Heart left ventricle (tissue), 16 donors: Measurements from ENCODE around the gene TEX55. TPM values are rescaled to one million over a fixed set of nuclear protein-coding genes. Genes with fewer than 3 reads are reported as not detected.
"Not testable (repeated sequence)": the region's sequence is repeated elsewhere in the genome, so short reads cannot be mapped to it uniquely, and the experiment has no call there.

Source experiments
- ATAC-seq, 4 donors: fragments of 200-7000 bp; cut with Tn5 transposase; one replicate each; pipeline ENCODE4 v1.9.1; 2020 to 2022; ENCODE audit warnings: moderate library complexity in 4 of 4, mild to moderate bottlenecking in 3 of 4, moderate number of reproducible peaks in 1 of 4
- DNase-seq, 5 donors: peaks; one replicate each; pipeline ENCODE4 v3.0.0-alpha.2; 2020
- H3K27ac ChIP-seq, 12 donors: fragments of 200-600 bp; sonication (generic) in 4 of 12; one replicate each; pipeline versions ENCODE4 v1.5.0 to v1.8.0; 2016 to 2022; ENCODE audit warnings: mild to moderate bottlenecking in 2 of 12
- H3K27me3 ChIP-seq, 9 donors: fragments of 200-600 bp; sonication (generic) in 2 of 9; one replicate each; pipeline versions ENCODE4 v1.5.1 to v1.8.0; 2016 to 2022; ENCODE audit warnings: mild to moderate bottlenecking in 3 of 9
- H3K36me3 ChIP-seq, 9 donors: fragments of 200-600 bp; sonication (generic) in 2 of 9; one replicate each; pipeline versions ENCODE4 v1.5.0 to v1.8.0; 2018 to 2022; ENCODE audit warnings: mild to moderate bottlenecking in 2 of 9
- H3K4me1 ChIP-seq, 12 donors: fragments of 200-600 bp; sonication (generic) in 4 of 12; one replicate each; pipeline versions ENCODE4 v1.5.0 to v1.8.0; 2016 to 2022; ENCODE audit warnings: mild to moderate bottlenecking in 3 of 12
- H3K4me3 ChIP-seq, 12 donors: fragments of 200-600 bp; sonication (generic) in 4 of 12; one replicate each; pipeline versions ENCODE4 v1.5.0 to v1.8.0; 2017 to 2022; ENCODE audit warnings: mild to moderate bottlenecking in 9 of 12, moderate library complexity in 4 of 12
- H3K9me3 ChIP-seq, 12 donors: fragments of 200-600 bp; sonication (generic) in 4 of 12; one replicate each; pipeline versions ENCODE4 v1.5.0 to v1.8.0; 2016 to 2022; ENCODE audit warnings: mild to moderate bottlenecking in 1 of 12
- CTCF ChIP-seq, 12 donors: fragments of 200-600 bp; sonication (generic) in 4 of 12; IDR thresholded peaks; one replicate each; pipeline versions ENCODE4 v1.5.0 to v1.8.0; 2018 to 2022; ENCODE audit warnings: antibody characterized with exemption in 12 of 12, mild to moderate bottlenecking in 5 of 12
- POLR2A ChIP-seq, 2 donors: fragments of 450-650 bp; IDR thresholded peaks; one replicate each; pipeline ENCODE4 v1.6.1; 2017; ENCODE audit warnings: antibody characterized with exemption in 2 of 2, mild to moderate bottlenecking in 2 of 2, moderate library complexity in 2 of 2
- WGBS, 4 donors: extraction: QIAGEN DNeasy Blood & Tissue Kit in 2 of 4; methylation state at CpG; one replicate each; pipeline versions ENCODE4 v1.1.5 to v1.1.7; 2013 to 2018; 5-methylcytosine and 5-hydroxymethylcytosine counted together
- intact Hi-C, 10 donors: fragments of 100-400 bp; cut with DNase I; formaldehyde crosslinking; loops; one replicate each; pipeline versions ENCODE4 v1.11.1 to v1.14.2; 2022
- polyA plus RNA-seq, 2 donors: library from polyadenylated mRNA; stranded (reverse); fragments of 200-250 nt; gene quantifications; one replicate each; pipeline ENCODE4 v1.2.3, GENCODE V29; 2013
- total RNA-seq, 9 donors: library from RNA; depleted of rRNA in 2 of 9; stranded (reverse); fragments of >200 nt in 2 of 9; fragmentation: NEBNext Ultra II Directional in 3 of 9; extraction: Animal tissue kit (Norgen Biotek cat#: 25700) in 3 of 9; gene quantifications; one replicate each; pipeline versions ENCODE4 v1.1.0 to v1.2.4, GENCODE V29; 2016 to 2023
- donor health status: ischemic (EF 13 %, LVEDD 7.1; RV severe dilation, severe dysfunction).
- donor health status: healthy with polysubstance abuse.
- donor health status: DM: no; HTN: yes; CAD: no.
- donor health status: DM: no; HTN: no; CAD: no.
- donor health status: ischemic (EF 25% LVEDD 6.9; RV normal size, moderate dysfunction).
- donor health status: ischemic (EF 25% LVEDD 5.7; RV mildly dilated, moderate dysfunction).
- donor health status: healthy.
- donor health status: DM: yes; HTN: yes; CAD: no.
- donor health status: ischemic (EF 35%, LVEDD 5.7; RV mildly dilated, moderate dysfunction).
- donor health status: nonischemic (EF 11% LVEDD 7.7; RV severe dilation, severe dysfunction).
- donor health status: DM: yes; HTN: yes; CAD: no.
- donor health status: PGD.
- donor health status: ischemic (EF 29% LVEDD 5.4; RV normal size, mild dysfunction).
- donor health status: nonischemic (EF 23%, LVEDD 6.1; RV moderate dilation, normal function).

The TEX55 gene
- total and polyA plus RNA-seq, 11 donors: not detected

DNA sequence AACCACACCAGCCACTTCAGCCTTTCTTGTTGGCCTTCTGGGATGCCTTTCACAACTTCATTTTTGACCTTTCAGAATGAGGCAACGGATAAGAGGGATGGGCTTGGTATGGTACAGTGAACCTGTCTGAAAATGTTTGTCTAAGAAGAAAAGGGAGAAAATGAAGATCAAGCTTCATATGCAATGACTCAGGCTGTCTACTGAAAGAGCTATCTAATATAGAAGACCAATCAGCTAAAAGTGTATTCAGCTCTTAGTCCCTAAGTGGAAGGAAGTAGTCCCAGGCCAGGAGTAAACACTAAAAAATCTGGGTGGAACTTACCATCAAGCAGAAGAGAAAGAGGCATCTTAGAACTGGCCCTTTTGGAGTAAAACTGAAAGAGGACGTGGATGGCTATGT lies 15.3 kb downstream of the TEX55 start:
- no peaks in the 10 kb centered on the region for H3K27me3 ChIP-seq
- H3K4me1 ChIP-seq: no peaks in the 10 kb centered on the region
- DNase-seq (no peak), ATAC-seq (no peak)
- no peaks in the 10 kb centered on the region for H3K36me3 ChIP-seq
- no peak overlapping the region for H3K4me3 ChIP-seq
- no peak overlapping the region for H3K27ac ChIP-seq
- WGBS, 4 donors: 71 to 85% (median 81%) methylated on average over 2 of the region's 2 CpGs
- intact Hi-C loops: no loop called here
- H3K9me3 ChIP-seq: peaks cover 0 to 8% (median 0%) of the 10 kb centered on the region in 12 donors
- TF ChIP-seq CTCF (IDR thresholded peaks at IDR 0.05) (no peak), POLR2A (IDR thresholded peaks at IDR 0.05) (no peak)

DNA sequence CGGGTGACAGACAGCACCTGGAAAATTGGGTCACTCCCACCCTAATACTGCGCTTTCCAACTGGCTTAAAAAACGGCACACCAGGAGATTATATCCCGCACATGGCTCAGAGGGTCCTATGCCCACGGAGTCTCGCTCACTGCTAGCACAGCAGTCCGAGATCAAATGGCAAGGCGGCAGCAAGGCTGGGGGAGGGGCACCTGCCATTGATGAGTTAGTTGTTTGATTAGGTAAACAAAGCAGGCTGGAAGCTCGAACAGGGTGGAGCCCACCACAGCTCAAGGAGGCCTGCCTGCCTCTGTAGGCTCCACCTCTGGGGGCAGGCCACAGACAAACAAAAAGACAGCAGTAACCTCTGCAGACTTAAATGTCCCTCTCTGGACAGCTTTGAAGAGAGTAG lies 18.8 kb downstream of the TEX55 start:
- H3K4me1 ChIP-seq, ATAC-seq, H3K36me3 ChIP-seq, H3K4me3 ChIP-seq, DNase-seq, H3K27ac ChIP-seq, H3K9me3 ChIP-seq, H3K27me3 ChIP-seq, intact Hi-C loops: not testable (repeated sequence)
- 80 to 93% (median 88%) methylated on average over 9 of the region's 9 CpGs for WGBS, 4 donors

DNA sequence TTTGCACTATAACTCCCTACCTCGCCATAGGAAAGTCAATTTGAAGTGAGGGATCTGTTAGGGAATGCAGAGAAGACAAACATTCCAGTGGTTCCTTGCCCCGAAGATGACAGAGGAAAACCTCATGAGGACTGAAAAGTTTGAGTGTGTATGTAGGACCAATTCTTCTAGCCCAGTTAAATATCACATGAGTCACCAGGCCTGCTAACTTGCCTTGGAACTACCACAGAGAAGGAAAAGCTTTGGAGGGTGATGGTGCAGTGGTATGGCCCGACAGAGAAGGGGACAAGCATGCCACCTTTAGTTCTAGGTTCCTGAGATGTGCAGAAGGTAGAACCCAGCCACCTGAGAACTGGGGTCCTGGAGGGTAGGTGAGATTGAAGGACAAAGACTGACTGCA lies 24.9 kb downstream of the TEX55 start:
- H3K9me3 ChIP-seq: no peaks in the 10 kb centered on the region
- intact Hi-C loops: no loop called here
- no peak for DNase-seq
- 83 to 91% (median 87%) methylated on average over 3 of the region's 3 CpGs for WGBS, 4 donors
- no peak overlapping the region for H3K27ac ChIP-seq
- TF ChIP-seq CTCF (IDR thresholded peaks at IDR 0.05) (no peak), POLR2A (IDR thresholded peaks at IDR 0.05) (no peak)
- no peaks in the 10 kb centered on the region for H3K4me1 ChIP-seq
- no peaks in the 10 kb centered on the region for H3K36me3 ChIP-seq
- no peak for ATAC-seq
- H3K4me3 ChIP-seq: no peak overlapping the region
- H3K27me3 ChIP-seq: peaks cover 0 to 2% (median 0%) of the 10 kb centered on the region in 9 donors

DNA sequence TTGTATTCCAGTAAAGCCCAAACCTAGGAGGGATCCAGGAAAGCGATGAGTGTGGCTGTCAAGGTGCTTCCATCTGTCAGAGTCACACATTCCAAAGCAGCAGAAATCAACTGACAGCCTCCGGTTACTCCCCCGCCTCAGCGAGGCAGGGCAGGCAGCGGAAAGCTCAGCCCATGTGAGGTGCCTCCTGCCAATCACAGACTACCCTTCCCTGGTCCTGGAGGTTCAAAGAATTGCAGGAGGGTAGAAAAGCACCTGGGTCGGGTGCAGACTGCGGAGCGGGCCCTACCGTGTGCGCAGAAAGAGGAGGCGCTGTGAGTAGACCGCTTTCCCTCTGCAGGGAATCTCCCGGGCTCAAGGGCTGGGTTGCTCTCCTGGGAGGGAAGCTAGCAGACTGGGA lies 27.4 kb downstream of the TEX55 start, which contains the start of gene UPK1B:
UPK1B (plus strand) TSS at position 274 of the 400 bp plus-strand sequence. CDS start 13,144 bp downstream, outside the sequence.
- no peak for TF ChIP-seq POLR2A (IDR thresholded peaks at IDR 0.05)
- TF ChIP-seq CTCF (IDR thresholded peaks at IDR 0.05): no peak
- no peaks in the 10 kb centered on the region for H3K9me3 ChIP-seq
- no peaks in the 10 kb centered on the region for H3K4me1 ChIP-seq
- H3K27me3 ChIP-seq: peaks cover 0 to 3% (median 0%) of the 10 kb centered on the region in 9 donors
- intact Hi-C loops: no loop called here
- DNase-seq (no peak), ATAC-seq (no peak)
- H3K27ac ChIP-seq: no peak within 1 kb of the TSS
- H3K36me3 ChIP-seq: no peaks in the 10 kb centered on the region
- H3K4me3 ChIP-seq: peak within 1 kb of the TSS in 1 of 12 donors; percentile 15
- WGBS, 4 donors: 30 to 40% (median 34%) methylated on average over 12 to 13 of the region's 13 CpGs
